ENCODE data around the gene ACTL6A.

GRCh38 chr3:179526989-179527391 is 35.7 kb upstream of the ACTL6A start:
- TF ChIP-seq POLR2A (IDR thresholded peaks at IDR 0.05) (no peak), CTCF (IDR thresholded peaks at IDR 0.05) (no peak)
